HEK293T (cell line): ENCODE measurements around the gene ZNF765.

Experiments used
- BHLHE40 ChIP-seq: fragments of 450-650 bp; IDR thresholded peaks from 2 replicates; pipeline ENCODE4 v1.6.1; 2016; ENCODE audit warnings: mild to moderate bottlenecking, moderate library complexity, borderline replicate concordance
- CTBP1 ChIP-seq: fragments of 450-650 bp; IDR thresholded peaks from 2 replicates; pipeline ENCODE4 v1.6.1; 2016; ENCODE audit warnings: borderline replicate concordance
- ELF4 ChIP-seq: fragments of 450-650 bp; IDR thresholded peaks from 2 replicates; pipeline ENCODE4 v1.6.1; 2017; ENCODE audit warnings: antibody characterized with exemption
- FOXA1 ChIP-seq: fragments of 450-650 bp; IDR thresholded peaks from 2 replicates; pipeline ENCODE4 v1.6.1; 2016; ENCODE audit warnings: mild to moderate bottlenecking
- FOXM1 ChIP-seq: fragments of 450-650 bp; IDR thresholded peaks from 2 replicates; pipeline ENCODE4 v1.6.1; 2017; ENCODE audit warnings: mild to moderate bottlenecking, borderline replicate concordance
- HDGF ChIP-seq: fragments of 450-650 bp; IDR thresholded peaks from 2 replicates; pipeline ENCODE4 v1.6.1; 2017; ENCODE audit warnings: antibody characterized with exemption, borderline replicate concordance
- NFRKB ChIP-seq: fragments of 450-650 bp; IDR thresholded peaks from 2 replicates; pipeline ENCODE4 v1.6.1; 2016; ENCODE audit warnings: mild to moderate bottlenecking, moderate library complexity
- SP1 ChIP-seq: fragments of 450-650 bp; IDR thresholded peaks from 2 replicates; pipeline ENCODE4 v1.6.1; 2017
- SUZ12 ChIP-seq: fragments of 450-650 bp; IDR thresholded peaks from 2 replicates; pipeline ENCODE4 v1.6.1; 2016; ENCODE audit warnings: mild to moderate bottlenecking
- ZNF384 ChIP-seq: fragments of 450-650 bp; IDR thresholded peaks from 2 replicates; pipeline ENCODE4 v1.6.1; 2016
- TF ChIP-seq, protein P1 (sequence below): fragments of 450-650 bp; IDR thresholded peaks from 2 replicates; pipeline ENCODE4 v1.6.1; 2016

DNA sequence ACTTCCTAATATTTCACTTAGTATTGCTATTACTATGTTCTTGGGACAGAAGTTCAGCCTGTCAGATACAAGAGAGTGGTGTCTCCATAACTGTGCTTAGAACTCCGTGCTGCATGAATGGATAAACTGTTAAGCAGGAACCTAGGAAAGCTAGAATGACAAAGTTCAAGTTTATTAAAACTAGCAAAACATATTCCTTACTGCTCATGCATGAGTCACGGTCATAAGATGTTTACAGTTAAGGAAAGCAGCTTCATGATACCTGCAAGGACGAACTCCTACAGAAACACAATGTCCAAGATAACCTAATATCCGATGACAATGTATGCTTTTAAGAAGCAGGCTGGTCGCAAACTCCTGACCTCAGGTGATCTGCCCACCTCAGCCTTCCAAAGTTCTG, 6.0 kb upstream of the ZNF765 start:
- TF ChIP-seq, protein P1, sequence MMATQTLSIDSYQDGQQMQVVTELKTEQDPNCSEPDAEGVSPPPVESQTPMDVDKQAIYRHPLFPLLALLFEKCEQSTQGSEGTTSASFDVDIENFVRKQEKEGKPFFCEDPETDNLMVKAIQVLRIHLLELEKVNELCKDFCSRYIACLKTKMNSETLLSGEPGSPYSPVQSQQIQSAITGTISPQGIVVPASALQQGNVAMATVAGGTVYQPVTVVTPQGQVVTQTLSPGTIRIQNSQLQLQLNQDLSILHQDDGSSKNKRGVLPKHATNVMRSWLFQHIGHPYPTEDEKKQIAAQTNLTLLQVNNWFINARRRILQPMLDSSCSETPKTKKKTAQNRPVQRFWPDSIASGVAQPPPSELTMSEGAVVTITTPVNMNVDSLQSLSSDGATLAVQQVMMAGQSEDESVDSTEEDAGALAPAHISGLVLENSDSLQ = no peak
- no peak for TF ChIP-seq SP1
- no peak for TF ChIP-seq ZNF384
- TF ChIP-seq SUZ12 = no peak
- TF ChIP-seq BHLHE40 = no peak
- TF ChIP-seq HDGF = no peak
- no peak for TF ChIP-seq FOXA1
- TF ChIP-seq ELF4 = no peak
- TF ChIP-seq NFRKB = no peak
- no peak for TF ChIP-seq FOXM1
- TF ChIP-seq CTBP1 = no peak
